LNCAP (cell line): ENCODE data around the gene STAC2.

Experiments
- CTCF ChIP-seq: fragments of 450-650 bp; IDR thresholded peaks from 2 replicates; pipeline ENCODE4 v1.5.1; 2017; ENCODE audit warnings: mild to moderate bottlenecking

STAC2 gene

DNA sequence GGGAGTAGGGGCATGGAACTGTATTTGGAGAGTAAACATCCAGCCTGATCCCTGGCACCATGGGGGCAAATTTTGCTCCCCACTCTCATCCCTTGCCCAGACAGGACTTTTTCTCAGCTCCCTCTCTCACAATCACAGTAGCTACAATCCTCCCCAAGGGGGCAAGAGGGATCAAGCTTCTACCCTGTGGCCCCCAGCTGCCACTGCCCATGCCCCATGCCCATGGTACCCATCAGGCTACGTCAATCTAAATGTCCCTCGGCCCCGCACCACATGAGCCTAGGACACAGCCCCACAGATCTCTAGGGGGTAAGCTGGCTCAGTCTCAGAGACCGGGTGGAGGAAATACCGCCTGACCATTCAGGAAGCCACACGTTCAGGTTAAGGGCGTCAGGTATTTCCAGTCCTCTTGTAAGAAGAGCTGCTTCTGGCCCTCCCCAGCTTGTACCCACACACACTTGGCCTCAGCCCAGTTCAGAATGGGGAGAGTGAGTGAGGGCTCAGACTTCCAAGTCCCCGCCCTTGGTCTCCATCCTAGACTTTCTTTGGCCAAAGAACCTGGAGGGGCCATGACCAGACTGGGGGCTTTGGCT lies 30.1 kb downstream of the STAC2 start:
- no peak for TF ChIP-seq CTCF

GRCh38 chr17:39194985-39195524 lies 30.7 kb downstream of the STAC2 start:
- TF ChIP-seq CTCF: no peak

DNA sequence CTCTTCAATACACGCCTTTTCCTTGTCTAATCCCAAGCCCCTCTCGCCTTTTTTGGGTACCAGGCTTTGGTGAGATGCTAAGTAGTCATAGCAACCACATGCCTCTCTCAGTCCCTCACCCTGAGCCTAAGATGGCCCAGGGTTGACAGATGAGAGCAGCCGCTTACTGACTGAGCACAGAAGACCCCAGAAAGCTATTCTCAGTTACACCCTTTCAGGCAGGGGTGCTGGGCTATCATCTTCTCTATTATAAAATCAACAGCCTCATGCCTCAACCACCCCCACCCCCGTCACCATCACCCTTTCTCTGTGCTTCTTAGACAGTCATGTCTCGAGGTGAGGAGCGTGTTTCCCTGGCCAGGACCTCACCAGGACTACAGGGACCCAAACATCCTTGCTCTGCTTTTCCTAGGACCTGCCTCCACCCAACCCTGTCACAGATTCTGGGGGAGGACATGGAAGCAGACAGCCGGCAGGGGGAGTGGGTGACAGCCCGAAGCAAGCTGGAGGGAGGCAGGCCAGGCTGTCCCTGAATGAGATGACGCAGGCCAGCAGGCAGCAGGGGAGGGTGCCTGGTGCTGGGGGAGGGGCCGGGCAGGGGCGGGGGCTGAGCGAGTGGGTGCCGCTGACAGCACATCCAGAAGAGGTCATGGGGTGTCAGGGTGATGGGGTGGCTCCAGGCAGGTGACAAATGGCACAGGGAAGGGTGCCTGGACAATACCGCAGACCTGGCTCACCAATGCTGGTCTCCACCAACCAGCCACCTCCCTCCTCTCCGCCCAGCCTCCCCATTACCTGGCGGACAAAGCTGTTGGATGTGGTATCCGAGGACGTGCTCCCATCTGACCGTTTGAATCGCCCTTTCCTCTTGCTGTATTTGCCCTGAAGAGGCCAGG lies 31.4 kb downstream of the STAC2 start:
- no peak for TF ChIP-seq CTCF

DNA sequence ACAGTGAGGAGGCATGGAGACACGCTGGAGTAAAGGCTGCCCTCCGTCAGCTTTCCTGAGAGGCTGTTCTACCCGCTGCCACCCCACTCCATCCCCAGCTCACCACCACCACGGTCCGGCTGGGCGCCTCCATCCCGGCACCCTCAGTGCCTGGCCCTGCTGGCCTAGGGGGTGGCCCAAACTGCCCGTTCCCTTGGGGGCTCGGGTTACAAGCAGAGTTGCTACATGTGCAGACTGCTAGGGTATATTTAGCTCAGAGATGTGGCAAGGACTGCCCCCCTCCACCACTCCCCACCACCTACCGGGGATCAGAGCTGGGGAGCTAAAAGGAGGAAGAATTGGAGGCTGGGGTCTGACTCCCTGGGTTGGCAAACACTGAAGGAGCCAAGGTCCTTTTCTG lies 32.4 kb downstream of the STAC2 start:
- no peak for TF ChIP-seq CTCF

DNA sequence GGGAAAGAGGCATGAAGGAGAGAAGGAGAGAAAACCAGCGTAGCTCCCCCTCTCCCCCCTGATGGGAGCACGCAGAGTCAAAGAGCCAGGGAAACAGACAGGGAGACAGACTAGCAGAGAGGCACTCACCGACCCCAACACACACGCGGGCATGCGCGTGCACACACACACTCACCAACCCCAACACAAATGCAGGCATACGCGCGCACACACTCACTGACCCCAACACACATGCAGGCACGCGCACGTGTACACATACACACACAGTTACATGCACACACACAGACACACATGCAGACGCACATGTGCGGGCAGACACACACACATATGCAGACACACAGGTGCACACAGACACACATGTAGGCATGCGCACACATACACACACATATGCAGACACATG lies 32.8 kb downstream of the STAC2 start:
- no peak for TF ChIP-seq CTCF

- no peak for TF ChIP-seq CTCF
Measured at GRCh38 chr17:39191750-39192510, 33.8 kb downstream of the STAC2 start.

- no peak for TF ChIP-seq CTCF
Measured at GRCh38 chr17:39187152-39187830, 38.5 kb downstream of the STAC2 start.
